GM04503 (cell line): ENCODE data around the gene FANCL.
"Not testable (repeated sequence)": the region's sequence is repeated elsewhere in the genome, so short reads cannot be mapped to it uniquely, and the experiment has no call there.

Experiments used
- DNase-seq: peaks from one replicate; pipeline ENCODE4 v3.0.0-alpha.2; 2012; ENCODE audit warnings: low read depth

The FANCL gene

DNA sequence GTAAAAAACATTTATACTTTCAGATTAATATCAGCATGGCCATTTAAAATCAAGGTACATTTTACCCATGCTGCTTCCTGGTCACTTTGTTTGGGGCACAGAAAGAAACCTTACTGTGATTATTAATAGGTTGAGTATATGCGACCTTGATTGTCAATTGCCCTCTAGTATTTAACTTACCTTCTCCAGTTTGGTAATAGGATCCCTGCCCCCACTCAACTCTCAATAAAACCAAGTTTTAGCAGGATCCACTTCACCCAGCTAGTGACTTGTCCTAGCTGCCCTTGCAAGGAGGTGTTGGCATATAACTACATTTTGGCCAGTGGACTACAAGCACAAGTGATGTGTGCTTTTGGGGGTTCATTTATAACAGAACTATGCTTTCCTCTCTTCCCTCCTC is 34.3 kb downstream of the FANCL start:
- DNase-seq = no peak

DNA sequence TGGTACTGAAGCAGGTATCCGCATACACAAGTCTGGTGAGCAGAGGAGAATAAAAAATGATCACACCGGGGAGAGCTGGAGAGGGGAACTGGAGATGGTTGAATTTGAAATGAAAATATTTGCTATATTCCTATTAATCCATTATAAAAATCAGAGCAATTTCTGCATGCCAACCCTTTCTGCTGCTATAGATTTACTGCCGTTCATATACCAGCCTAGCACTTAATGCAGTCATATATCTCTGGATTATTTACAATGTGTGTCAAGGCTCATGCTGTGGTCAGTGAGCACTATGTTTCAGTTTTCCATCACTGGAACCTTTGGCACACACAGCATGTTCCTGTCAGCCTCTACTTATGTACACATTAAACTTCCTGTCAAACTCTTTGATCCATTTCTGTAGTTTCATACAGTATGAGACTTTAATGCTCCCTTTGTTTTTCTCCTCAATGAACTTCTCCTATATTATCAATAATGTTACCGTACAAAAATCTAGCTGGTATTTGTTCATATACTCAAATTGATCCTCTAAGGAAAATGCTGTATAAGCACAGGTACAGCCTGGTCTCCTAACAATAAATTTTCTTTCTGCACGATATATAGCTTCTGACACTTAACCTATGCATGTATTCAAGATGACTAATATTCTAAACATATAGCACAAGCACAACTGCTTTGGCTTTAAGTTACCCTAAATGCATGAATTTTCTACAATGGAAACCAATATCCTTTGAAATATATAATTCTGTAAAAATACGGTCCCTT is 36.7 kb downstream of the FANCL start:
- DNase-seq = no peak

DNA sequence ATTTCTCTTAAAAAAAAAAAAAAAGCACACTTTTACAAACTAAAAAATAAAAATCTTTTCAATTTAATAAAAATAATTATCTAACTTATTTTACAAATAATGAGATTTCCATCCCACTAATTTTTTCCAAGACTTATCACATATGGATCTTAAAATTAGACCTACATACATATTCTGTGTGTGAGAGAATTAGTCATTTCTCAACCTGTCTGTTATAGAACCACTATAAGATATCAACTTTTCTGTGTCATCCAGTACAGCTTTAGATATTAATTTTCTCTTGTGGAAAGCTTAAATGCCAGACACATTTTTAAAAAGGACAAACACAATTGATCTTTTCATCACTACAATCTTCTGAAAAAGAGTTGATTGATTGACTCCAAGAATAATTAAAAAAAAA is 38.1 kb downstream of the FANCL start:
- no peak for DNase-seq

DNA sequence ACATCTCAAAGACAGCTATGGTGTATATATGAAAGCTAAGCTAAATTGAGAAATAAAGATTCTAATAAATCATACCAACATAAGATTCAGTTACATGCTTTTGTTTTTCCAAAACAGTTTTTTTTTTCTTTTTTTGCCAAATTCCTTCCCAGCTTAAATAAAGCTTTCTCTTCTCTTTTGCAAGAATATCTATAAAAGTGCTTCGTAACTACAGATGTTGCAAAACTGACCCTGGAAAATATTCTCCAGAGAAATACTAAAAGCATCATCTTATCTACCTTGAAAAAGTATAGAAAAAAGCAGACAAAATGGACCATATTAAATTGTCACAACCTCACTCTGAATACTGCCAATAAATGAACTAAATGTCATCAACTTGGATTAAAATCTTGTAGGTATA is 38.7 kb downstream of the FANCL start:
- no peak for DNase-seq

DNA sequence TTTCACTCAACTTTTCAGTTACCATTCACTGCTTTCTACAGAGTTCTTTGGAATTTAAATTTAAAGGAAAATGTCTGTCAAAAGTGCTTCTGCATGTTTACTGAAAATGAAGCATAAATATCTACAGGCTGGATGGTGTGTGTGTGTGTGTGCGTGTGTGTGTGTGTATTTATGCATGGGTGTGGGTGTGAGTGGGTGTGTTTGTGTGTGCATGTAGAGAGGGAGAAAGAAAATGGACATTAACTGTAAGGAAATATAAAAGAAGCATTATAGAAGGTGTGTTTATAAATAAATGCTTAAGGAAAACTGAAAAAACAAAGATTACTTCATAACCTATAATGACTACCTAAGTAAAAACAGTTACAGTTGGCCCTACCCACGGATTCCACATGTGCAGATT is 43.2 kb downstream of the FANCL start:
- no peak for DNase-seq

DNA sequence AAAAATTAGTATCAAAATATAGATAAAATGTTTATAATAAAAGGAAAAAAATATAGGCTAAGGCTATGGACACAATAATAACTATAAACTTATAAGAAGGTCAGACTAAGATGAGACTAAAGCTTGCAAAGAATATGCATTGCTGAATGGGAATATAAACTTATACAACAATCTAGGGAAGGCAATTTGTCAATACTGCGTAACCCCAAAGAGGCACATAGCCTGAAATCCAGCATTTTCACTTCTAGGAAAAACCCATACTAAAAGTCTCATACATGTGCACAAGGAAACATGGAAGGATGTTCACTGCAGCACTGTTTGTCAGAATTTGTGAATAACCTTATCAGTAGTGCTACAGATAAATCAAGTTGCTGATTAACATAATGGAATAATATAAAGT is 45.5 kb downstream of the FANCL start:
- DNase-seq = no peak

DNA sequence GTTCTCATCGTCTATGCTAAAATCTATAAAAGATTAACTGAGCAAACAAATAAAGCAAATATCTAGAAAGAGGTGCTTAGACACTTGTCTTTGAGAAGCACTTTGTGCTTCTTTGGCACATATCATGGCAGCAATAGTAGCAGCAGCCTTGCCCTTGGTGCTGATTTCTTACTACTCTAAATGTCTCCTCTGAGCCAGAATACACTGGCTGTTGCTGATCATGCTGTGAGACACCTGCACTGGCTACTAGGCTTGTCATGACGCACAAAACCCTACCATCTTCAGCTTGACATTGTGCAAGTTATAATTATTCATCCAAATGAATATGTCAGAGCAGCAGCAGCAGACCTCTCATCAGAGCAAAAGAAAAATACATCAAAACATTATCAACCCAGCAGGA is 46.7 kb downstream of the FANCL start:
- no peak for DNase-seq

DNA sequence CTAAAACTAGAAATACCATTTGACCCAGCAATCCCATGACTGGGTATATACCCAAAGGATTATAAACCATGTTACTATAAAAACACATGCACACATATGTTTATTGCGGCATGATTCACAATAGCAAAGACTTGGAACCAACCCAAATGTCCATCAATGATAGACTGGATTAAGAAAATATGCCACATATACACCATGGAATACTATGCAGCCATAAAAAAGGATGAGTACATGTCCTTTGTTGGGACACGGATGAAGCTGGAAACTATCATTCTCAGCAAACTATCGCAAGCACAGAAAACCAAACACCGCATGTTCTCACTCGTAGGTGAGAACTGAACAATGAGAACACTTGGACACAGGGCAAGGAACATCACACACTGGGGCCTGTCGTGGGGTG is 54.1 kb downstream of the FANCL start:
- DNase-seq = not testable (repeated sequence)

DNA sequence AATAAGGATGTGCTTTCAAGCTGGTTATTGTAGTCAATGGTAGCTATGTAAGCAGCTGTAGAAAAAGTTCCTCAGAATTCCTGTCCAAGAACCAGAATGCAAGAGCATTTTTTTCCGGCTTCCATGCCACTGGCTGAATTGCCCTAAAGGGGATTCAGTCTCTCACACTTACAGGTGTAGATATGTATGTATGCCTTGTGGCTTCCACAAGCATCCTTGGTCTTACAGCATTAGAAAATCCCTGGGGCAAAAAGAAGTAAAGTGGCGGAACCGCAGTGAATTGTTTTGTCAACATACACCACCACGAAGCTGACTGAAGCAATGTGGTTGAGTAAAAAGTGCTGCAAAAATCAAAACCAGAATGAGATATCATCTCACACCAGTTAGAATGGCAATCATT is 54.6 kb downstream of the FANCL start:
- no peak for DNase-seq

DNA sequence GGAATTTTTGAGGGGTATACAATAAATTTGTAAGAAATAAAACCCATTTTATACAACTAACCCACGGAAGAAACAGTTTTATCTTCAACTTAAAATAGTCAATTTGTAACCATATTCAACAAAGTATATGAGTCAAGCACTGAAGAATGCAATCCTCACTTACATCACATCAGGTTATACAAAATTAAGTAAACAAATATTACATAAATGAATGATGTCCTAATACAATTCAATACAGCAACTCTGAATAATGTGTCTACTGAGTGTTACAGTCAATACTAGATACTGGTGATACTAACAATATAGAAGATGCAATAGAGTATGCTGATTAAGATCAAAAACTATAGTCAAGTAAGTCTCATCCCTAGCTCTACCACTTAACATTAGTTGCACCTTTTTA is 58.6 kb downstream of the FANCL start:
- no peak for DNase-seq

DNA sequence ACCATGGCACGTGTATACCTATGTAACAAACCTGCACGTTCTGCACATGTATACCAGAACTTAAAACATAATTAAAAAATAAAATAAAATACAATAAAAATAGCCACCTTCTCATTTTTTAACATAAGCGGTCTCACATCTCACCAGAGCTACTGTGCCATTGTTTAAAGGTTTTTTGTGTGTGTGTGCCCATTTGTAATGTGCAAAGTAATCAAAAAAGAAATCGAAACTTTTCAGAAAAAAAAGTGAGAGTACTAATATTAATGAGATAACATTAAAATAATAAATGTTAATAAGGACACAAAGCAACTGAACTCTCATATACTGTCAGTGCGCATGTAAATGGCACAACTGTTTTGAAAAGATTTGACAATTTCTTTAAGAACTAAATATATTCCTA is 60.5 kb downstream of the FANCL start:
- no peak for DNase-seq

DNA sequence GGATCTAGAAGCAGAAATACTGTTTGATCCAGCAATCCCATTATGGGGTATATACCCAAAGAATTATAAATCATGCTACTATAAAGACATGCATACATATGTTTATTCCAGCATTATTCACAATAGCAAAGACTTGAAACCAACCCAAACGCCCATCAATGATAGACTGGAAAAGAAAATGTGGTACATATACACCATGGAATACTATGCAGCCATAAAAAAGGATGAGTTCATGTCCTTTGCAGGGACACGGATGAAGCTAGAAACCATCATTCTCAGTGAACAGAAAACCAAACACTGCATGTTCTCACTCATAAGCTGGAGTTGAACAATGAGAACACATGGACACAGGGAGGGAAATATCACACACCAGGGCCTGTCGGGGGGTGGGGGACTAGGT is 61.0 kb downstream of the FANCL start:
- not testable (repeated sequence) for DNase-seq

DNA sequence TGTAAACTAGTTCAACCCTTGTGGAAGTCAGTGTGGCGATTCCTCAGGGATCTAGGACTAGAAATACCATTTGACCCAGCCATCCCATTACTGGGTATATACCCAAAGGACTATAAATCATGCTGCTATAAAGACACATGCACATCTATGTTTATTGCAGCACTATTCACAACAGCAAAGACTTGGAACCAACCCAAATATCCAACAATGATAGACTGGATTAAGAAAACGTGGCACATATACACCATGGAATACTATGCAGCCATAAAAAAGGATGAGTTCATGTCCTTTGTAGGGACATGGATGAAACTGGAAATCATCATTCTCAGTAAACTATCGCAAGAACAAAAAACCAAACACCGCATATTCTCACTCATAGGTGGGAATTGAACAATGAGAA is 63.9 kb downstream of the FANCL start:
- not testable (repeated sequence) for DNase-seq

DNA sequence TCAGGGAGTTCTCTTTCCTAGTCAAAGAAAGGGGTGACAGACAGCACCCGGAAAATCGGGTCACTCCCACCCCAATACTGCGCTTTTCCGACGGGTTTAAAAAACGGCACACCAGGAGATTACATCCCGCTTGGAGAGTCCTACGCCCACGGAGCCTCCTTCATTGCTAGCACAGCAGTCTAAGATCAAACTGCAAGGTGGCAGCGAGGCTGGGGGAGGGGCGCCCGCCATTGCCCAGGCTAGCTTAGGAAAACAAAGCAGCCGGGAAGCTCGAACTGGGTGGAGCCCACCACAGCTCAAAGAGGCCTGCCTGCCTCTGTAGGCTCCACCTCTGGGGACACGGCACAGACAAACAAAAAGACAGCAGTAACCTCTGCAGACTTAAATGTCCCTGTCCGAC is 69.3 kb downstream of the FANCL start:
- not testable (repeated sequence) for DNase-seq

DNA sequence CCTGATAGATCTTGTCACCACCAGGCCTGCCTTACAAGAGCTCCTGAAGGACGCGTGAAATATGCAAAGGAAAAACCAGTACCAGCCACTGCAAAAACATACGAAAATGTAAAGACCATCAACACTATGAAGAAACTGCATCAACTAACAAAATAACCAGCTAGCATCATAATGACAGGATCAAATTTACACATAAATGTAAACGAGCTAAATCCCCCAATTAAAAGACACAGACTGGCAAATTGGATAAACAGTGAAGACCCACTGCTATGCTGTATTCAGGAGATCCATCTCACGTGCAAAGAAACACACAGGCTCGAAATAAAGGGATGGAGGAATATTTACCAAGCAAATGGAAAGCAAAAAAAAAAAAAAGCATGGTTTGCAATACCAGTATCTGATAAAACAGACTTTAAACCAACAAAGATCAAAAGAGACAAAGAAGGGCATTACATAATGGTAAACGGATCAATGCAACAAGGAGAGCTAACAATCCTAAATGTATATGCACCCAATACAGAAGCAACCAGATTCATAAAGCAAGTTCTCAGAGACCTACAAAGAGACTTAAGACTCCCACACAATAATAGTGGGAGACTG is 70.7 kb downstream of the FANCL start:
- DNase-seq = not testable (repeated sequence)

DNA sequence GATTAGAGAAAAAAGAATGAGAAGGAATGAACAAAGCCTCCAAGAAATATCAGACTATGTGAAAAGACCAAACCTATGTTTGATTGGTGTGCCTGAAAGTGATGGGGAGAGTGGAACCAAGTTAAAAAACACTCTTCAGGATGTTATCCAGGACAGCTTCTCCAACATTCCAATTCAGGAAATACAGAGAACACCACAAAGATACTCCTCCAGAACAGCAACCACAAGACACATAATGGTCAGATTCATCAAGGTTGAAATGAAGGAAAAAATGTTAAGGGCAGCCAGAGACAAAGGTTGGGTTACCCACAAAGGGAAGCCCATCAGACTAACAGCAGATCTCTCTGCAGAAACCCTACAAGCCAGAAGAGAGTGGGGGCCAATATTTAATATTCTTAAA is 71.3 kb downstream of the FANCL start:
- not testable (repeated sequence) for DNase-seq

DNA sequence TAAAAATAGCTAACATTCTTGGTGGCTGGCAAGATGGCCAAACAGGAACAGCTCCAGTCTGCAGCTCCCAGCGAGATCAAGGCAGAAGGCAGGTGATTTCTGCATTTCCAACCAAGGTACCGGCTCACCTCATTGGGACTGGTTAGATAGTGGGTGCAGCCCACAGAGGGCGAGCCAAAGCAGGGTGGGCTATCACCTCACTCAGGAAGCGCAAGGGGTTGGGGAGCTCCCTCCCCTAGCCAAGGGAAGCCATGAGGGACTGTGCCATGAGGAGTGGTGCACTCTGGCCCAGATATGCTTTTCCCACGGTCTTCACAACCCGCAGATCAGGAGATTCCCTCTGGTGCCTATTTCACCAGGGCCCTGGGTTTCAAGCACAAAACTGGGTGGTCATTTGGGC is 73.0 kb downstream of the FANCL start:
- not testable (repeated sequence) for DNase-seq

DNA sequence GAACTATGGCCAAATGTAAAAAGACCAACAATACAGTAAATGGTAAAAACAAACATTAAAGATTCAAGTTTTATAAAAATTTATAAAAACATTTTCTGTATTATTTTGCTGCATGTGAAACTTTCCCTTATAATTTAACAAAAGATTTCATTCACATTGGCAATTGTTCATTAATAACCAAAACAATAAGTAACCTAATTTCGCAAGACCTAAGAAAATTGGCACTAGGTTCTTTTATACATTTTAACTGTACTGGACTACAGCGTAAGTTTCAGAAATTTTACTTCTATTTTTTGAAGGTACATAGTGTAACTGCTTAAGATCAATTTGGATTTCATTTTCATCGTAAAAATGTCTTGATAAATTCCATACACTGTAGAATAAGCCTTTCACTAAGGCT is 77.2 kb downstream of the FANCL start:
- no peak for DNase-seq

DNA sequence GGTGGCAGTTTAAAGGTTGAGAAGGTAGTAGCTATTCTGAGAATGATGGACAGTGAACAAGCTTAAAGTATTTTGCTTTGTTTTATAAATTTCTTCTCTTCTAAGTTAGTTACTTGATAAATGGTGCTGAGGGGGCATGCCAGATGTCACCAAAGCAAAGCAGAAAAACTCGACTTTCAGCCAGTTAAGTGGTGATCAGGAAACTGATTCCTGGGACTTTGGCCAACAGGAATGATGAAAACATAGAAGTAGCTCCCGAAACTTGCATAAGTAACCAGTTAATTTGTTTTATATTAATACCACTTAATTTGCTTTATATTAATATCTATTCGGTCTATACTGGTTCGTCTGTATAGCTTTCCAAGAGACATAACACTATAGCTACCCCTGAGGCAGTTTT is 82.6 kb downstream of the FANCL start:
- no peak for DNase-seq

DNA sequence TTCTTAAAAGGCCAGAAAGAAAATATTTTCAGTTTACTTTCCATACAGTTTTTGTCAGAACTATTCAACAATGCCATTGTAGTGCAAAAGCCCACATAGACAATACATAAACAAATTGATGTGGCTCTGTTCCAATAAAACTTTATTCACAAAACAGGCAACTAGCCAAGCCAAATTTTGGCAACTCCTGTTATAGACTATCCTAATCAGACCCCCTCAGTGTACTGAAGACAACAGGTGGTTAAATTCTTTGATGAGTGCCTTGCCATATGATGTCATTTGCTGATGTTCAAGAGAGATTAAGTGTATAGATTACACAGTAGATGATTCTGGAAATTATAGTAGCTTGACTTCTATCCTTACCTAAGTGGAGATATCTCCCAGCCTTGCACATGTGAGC is 83.4 kb downstream of the FANCL start:
- no peak for DNase-seq

DNA sequence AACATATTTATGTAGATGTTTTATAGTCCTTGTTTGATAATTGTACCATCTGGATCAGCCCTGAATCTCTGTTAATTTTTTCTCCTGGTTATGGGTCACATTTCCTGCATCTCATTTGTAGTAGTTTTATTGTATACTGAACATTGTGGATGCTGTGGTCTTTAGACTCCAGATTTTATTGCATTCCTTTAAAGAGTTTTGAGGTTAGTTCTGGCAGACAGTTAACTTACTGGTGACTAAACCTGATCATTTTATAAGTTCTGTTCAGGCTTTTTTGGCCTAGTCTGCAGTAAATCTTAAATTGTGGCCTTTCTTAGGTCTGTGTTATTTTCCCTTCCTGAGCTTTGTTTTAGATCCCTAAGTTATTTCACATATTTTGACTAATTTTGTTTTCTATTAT is 84.3 kb downstream of the FANCL start:
- peak; percentile 81 for DNase-seq

DNA sequence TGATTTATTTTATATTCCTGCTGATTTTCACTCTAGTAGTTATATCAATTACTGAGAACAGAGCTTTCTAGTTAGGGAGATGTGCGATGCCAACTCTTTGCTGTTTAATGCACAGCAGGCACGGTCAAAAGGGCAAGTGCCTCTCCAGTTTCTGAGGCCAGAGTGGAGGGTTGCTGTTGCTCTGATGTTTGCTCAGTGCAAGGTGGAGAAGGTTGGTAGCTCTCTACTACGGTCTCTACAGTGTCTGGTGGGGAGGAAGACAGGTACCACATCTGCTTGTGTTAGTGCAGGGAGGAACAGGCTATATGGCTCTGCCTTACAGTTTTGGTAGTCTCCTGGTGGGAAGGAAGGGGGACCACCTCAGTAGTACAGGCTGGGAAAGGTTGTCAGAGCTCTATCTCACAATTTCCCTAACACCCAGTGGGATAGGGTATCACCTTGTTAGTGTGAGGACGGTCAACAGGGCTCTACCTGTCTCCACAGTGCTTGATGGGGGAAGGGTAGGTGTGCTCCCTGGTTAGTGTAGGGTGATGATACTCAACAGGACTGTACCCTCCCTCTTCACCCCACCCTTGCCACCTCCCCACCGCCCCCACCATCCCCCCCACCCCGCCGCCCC is 85.9 kb downstream of the FANCL start:
- DNase-seq = no peak

DNA sequence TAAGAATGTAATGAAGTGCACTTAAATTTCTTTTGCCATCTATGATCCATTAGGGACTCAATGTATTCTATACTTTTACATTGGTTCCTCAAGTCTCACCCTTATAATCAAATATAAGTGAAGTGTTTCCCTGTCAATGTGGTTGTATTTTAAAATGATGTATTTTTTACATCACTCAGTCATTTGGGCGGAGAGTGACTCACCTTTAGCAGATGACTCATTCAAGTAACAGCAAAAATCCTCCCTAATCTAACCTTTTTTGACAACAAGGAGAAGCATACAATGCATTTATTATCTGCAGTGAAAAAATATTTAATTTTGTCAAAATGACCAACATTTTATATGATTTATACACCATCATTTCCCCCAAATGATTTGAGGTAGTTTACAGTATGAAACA is 94.4 kb downstream of the FANCL start:
- DNase-seq = no peak

DNA sequence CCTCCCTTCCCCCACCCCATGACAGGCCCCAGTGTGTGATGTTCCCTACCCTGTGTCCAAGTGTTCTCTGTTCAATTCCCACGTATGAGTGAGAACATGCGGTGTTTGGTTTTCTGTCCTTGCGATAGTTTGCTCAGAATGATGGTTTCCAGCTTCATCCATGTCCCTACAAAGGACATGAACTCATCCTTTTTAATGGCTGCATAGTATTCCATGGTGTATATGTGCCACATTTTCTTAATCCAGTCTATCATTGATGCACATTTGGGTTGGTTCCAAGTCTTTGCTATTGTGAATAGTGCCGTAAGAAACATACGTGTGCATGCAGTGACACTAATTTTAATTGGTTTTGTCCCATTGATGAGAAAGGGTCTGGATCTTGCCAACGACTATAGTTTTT is 95.4 kb downstream of the FANCL start:
- DNase-seq = not testable (repeated sequence)
